ENCODE results near the gene RAN. TPM values are rescaled to one million over a fixed set of nuclear protein-coding genes. Genes with fewer than 3 reads are reported as not detected.

Gene RAN
- total RNA-seq, 1 experiment from 2014 or later = 1,968 TPM

- no peak overlapping the region for H3K4me3 Mint-ChIP-seq
- no peak overlapping the region for H3K27ac Mint-ChIP-seq
- H3K4me2 ChIP-seq (ENCODE audit: insufficient read depth, insufficient read length, low read length) = no peak overlapping the region
- 0 out of 4 replicates have a peak, but pooled peaks cover 0 to 4% of the 10 kb centered on the region in 2 experiments for H3K4me1 Mint-ChIP-seq
- no peaks in the 10 kb centered on the region; a peak in 1 of 7 replicates for H3K36me3 Mint-ChIP-seq (ENCODE audit: insufficient read depth in 1 of 3, low read depth in 3 of 3)
- no peaks in the 10 kb centered on the region for H3K9me3 ChIP-seq (ENCODE audit: control insufficient read depth, low read depth, low read length)
- H3T11ph ChIP-seq (ENCODE audit: low read length) = no peak overlapping the region
- no peak overlapping the region for H3K4ac ChIP-seq (ENCODE audit: low read depth, low read length)
- H3K9me3 Mint-ChIP-seq = peaks cover 4% of the 10 kb centered on the region in 2 experiments
- WGBS (ENCODE audit: extremely low coverage, insufficient read length, low lambda C conversion rate) = no CpG with 5 or more reads among the region's 4 CpGs
- H3K4me1 ChIP-seq (ENCODE audit: insufficient read depth, low read length) = no peaks in the 10 kb centered on the region
- no peak overlapping the region for H3K14ac ChIP-seq (ENCODE audit: insufficient read depth, low read length)
- no peak overlapping the region for H3K27ac ChIP-seq (ENCODE audit: insufficient read length, low read depth, low read length)
- no peak overlapping the region for H4K5ac ChIP-seq (ENCODE audit: insufficient read length, low read depth, low read length)
- H3K23ac ChIP-seq (ENCODE audit: insufficient read length, low read depth, low read length) = no peak overlapping the region
- H3K18ac ChIP-seq (ENCODE audit: insufficient read length, low read depth, low read length) = no peak overlapping the region
- no peak overlapping the region for H2BK20ac ChIP-seq (ENCODE audit: low read depth, low read length, poor library complexity, severe bottlenecking)
- no peaks in the 10 kb centered on the region for H3K27me3 ChIP-seq (ENCODE audit: insufficient read depth, low read length)
- H4K91ac ChIP-seq (ENCODE audit: insufficient read length, low read depth, low read length) = no peak overlapping the region
- no peaks in the 10 kb centered on the region for H4K20me1 ChIP-seq (ENCODE audit: control insufficient read depth, insufficient read depth, insufficient read length)
- H2BK5ac ChIP-seq (ENCODE audit: insufficient read length, low read length) = no peak overlapping the region
- H3K9ac ChIP-seq (ENCODE audit: extremely low read depth, insufficient read length, low read length) = no peak overlapping the region
- no peak for DNase-seq
- H2BK15ac ChIP-seq (ENCODE audit: low read depth, low read length) = no peak overlapping the region
- H2BK120ac ChIP-seq (ENCODE audit: low read depth, low read length, poor library complexity, severe bottlenecking) = no peak overlapping the region
- H3K56ac ChIP-seq (ENCODE audit: insufficient read length, low read depth, low read length) = no peak overlapping the region
- H2BK12ac ChIP-seq (ENCODE audit: insufficient read length, low read depth, low read length) = no peak overlapping the region
- H3K27me3 Mint-ChIP-seq (ENCODE audit: low read depth) = peaks cover 19% of the 10 kb centered on the region
- no peak overlapping the region for H4K8ac ChIP-seq (replicated peaks; ENCODE audit: insufficient read length, low read depth, low read length)
- no peaks in the 10 kb centered on the region for H3K79me1 ChIP-seq (ENCODE audit: insufficient read depth, low read depth, low read length, poor library complexity, severe bottlenecking)
- no peak overlapping the region for H2AK5ac ChIP-seq (ENCODE audit: insufficient read length, low read length)
- TF ChIP-seq CTCF (conservative IDR thresholded peaks at IDR 0.05) = no peak
- H3K79me2 ChIP-seq (ENCODE audit: insufficient read depth, low read length) = no peaks in the 10 kb centered on the region
- H2AFZ ChIP-seq (ENCODE audit: low read length) = no peak overlapping the region
- H3K23me2 ChIP-seq (ENCODE audit: insufficient read length, low read depth, low read length, poor library complexity, severe bottlenecking) = no peaks in the 10 kb centered on the region
Observed at GRCh38 chr12:130922511-130922953, 50.7 kb downstream of the RAN start.
